Renal cortical epithelial cell (primary cell): ENCODE results near the gene CNIH2. TPM values are rescaled to one million over a fixed set of nuclear protein-coding genes. Genes with fewer than 3 reads are reported as not detected.
"Not testable (repeated sequence)": the region's sequence is repeated elsewhere in the genome, so short reads cannot be mapped to it uniquely, and the experiment has no call there.

Experiments used
- DNase-seq: peaks from one replicate; pipeline ENCODE4 v3.0.0-alpha.2; 2011; ENCODE audit warnings: low read depth
- total RNA-seq: library from RNA; depleted of rRNA; stranded (reverse); fragments of >200 nt; gene quantifications from 2 replicates; pipeline ENCODE4 v1.2.3, GENCODE V29; 2014

CNIH2 gene
- total RNA-seq, 1 donor from 2014 or later = 0.15 TPM

GRCh38 chr11:66276619-66277018, 1.4 kb upstream of the CNIH2 start:
- not testable (repeated sequence) for DNase-seq

DNA sequence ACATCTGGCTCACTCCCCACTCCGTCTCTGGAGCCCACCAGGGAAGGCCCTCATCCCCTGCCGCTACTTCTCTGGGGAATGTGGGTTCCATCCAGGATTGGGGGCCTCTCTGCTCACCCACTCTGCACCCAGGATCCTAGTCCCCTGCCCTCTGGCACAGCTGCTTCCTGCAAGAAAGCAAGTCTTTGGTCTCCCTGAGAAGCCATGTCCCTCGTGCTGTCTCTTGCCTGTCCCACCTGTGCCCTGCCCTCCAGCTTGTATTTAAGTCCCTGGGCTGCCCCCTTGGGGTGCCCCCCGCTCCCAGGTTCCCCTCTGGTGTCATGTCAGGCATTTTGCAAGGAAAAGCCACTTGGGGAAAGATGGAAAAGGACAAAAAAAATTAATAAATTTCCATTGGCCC, 911 bp upstream of the CNIH2 start:
- DNase-seq = not testable (repeated sequence)

- DNase-seq = no peak
Measured at GRCh38 chr11:66278363-66279091, 552 bp downstream of the CNIH2 start.

GRCh38 chr11:66279092-66279734, 1.2 kb downstream of the CNIH2 start:
- no peak for DNase-seq

DNA sequence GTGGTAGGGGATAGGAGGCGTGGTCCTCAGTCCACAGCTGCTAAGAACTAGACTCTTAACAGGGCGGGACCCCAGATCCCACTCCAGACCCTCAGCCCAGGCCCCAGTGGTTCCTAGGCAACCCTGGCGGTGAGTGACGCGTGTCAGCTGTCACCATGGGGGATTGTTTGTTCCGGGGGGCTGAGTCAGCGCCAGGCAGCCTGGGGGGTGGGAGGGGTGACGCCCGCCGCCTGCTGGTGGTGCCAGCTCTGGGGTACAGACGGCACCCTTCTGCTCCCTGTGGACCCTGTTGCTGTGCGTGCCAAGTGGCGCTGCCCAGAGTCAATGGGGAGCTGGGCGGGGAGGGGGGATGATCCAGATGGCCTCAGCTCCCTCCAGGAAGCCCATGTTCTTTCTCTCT, 2.5 kb downstream of the CNIH2 start:
- DNase-seq = no peak

DNA sequence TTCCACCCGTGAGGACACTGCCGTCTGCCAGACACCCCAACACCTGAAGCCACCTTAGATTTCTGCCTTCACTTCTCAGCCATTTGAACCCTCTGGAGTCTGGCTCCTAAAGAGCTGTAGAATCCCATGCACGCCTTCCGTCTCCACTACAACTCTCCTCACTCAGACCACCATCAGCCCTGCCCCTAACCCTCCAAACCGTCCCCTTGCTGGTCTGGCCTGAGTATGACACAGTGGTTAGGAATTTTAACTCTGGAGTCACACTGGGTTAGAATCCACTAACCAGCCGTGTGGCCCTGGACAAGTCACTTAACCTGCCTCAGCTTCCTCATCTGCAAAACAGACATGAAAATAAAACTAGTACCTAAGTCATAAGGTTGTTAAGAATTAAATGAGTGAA, 3.0 kb downstream of the CNIH2 start:
- no peak for DNase-seq

DNA sequence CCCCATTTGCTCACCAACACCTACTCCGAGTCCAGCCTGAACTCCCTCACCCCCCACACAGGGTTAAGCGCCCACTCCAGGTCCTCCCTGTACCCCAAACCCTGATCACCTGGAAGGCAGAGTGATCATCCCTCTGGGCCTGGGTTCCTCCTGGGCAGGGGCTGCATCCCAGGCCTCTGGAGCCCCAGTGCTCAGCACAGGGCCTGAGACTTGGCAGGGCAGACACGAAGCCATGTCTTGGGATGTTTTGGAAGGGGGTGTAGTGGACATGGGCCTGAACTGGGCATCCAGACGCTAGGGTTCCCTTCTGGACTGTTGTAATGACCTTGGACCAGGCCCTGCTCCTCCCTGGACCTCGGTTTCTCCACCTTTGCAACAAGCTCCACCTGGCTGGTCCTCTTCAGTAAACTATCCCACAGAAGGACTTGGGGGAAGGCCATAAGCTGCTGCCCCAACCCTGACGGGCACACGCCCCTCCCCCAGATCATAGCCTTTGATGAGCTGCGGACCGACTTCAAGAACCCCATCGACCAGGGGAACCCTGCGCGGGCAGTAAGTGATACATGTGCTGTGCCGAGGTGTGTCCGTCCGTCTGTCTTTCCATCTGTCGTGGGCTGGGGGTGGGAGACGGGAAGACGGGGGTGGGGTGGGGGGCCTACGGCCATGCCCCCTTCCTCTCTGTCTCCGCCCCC, 3.9 kb downstream of the CNIH2 start:
- DNase-seq = no peak

DNA sequence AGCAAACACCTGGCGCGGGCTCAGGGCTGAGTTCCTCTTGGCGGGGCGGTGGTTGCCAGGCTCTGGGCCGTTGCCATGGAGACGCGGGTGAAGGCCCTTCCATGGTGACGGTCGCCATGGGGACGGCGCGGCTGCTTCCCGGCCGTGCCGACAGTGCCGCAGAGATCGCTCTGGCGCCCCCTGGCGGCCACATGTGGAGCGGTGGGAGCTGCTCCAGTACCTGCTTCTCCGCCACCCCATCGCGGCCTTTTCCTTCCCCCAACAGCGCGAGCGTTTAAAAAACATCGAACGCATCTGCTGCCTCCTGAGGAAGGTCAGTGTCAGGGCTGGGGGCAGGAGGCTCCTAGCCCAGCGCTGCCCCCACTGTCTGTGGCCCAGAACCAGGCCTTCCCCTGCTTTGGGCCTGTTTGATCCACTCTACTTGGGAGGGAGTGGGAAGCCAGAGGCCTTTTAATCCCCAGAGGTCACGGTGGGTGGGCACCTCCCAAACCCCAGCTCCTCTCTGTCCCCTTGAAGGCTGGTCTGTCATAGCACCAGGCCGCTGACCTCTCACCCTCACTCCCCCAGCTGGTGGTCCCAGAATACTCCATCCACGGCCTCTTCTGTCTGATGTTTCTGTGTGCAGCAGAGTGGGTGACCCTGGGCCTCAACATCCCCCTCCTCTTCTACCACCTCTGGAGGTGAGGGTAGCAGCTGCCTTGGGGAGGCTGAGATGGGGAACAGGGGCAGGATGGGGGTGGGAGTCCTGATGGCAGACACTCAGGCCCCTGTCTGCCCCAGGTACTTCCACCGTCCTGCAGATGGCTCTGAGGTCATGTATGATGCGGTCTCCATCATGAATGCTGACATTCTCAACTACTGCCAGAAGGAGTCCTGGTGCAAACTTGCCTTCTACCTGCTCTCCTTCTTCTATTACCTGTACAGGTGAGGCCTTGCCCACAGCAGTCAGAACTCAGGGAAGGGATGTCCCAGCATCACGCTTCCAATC, 4.8 kb downstream of the CNIH2 start:
- peak; percentile 82 for DNase-seq

GRCh38 chr11:66283461-66284105, 5.6 kb downstream of the CNIH2 start:
- DNase-seq = no peak

GRCh38 chr11:66284526-66285078, 6.6 kb downstream of the CNIH2 start:
- DNase-seq = no peak

DNA sequence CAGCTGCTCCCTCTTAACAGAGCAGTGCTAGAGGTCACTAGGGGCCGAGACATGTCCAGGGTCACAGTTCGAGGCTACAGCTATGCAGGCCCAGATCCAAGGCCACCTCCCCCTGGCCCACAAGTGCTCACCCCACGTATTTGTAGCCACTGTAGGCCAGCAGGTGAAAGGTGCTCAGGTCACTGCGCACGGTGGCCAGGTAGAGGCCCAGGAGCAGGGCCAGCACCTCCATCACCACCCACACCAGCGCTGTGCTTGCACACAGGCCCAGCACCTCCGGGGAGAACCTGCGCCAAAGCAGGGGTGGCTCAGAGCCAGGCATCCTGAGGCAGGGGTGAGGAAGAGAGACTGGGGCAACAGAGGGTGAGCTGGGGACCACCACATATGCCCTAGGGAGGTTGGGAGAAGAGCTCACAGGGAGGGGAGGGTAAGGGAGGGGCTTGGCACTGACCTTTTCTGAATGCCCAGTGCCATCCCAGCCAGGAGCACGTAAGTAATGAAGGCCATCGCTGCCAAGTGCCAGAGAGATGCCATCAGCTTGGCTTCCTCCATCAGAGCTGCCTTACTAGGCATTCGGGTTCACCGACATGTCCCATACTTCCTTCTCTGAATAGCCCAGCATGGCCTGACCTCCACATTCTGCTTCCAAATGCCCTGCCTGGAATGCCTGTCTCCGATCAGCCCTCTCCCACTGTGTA, 7.4 kb downstream of the CNIH2 start:
- no peak for DNase-seq

DNA sequence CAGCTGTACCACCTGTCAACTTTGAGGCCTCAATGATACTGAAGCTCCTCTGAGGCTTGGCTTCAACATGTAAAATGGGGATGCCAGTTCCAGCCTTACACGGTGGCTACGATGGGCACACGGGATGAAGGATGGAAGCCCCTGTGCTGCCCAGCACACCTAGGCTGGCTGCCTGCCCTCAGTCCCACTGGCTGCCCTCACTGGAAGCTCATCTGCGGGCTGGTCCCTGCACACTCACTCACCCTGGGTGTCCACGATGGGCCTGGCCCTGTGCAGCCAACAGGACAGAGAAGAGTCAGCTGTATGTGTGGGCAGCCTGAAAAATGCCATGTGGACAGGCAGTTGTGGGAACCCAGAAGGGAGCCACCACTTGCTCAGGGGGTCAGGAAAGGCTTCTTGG, 8.7 kb downstream of the CNIH2 start:
- no peak for DNase-seq

DNA sequence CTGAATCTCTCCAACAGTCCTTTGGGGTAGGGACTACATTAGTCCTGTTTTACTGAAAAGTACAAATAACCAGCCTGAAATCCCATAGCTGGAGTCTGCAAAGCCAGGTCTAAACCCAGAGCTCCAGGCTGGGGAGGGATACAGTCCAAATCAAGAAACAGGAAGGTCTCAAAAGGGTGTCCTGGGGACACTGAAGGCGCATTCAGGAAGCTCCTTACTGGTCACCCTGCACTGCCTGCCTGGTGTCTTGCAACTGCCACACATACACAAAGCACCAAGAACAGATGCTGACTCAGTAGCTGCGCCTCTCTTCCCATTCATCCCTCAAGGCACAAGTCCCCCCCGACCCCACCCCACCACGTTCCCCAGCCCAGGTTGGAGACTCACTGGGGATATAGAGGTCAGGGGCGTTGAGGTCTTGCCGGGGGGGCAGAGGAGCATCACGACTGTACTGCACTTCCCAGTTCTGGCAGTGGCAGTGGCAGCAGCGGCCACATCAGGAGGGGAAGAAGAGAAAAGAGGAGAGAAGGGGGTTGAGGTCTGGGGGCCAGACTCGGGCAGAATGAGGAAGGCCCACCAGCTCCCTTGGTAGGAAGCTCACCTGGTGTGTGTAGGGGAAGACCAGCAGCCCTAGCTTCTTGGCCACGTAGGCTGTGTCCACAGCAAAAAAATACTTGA, 9.4 kb downstream of the CNIH2 start:
- DNase-seq = no peak

DNA sequence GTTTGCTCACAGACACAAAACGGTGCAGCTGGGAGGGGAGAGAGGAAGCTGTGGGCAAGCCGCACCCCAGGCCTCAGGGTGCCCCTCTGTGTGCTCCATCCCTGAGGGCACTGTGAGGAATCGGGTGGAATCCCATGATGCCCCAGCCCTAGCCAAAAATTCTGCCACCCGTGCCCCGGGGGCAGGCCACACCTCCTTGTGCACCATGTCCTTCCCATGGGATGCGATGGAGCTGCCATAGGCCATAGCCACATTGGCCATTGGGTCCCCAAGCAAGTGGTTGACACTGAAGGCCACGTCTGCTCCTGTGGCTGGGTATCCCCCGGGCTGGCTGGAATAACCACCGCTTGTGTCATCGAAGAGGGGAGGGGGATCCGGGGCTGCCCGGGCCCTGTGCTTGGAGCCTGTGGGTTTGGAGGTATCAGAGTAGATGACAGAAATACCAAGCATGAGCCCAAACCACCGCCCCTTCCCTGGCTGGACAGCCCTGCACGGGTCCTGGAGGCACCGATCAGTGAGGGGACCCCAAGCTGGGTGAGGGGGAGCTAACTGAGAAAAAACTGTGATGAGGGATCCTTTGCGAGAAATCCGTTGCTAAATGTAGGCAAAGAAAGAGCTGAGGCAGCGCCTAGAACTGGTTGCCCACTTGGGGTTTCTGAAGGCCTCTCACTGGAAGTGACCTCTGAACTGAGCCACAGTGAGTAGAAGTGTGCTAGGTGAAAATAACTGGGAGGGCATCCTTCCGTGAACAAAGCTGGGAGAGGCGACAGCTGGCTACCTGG, 10.1 kb downstream of the CNIH2 start:
- DNase-seq = no peak

- peak; percentile 98 for DNase-seq
Measured at GRCh38 chr11:66288671-66289547, 10.9 kb downstream of the CNIH2 start, which contains the start of gene YIF1A. Gene YIF1A, minus strand, starts transcription at chr11:66289143. Its CDS starts 158 bp downstream, at chr11:66288985.

- DNase-seq = no peak
Measured at GRCh38 chr11:66289548-66290329, 11.8 kb downstream of the CNIH2 start.

GRCh38 chr11:66290330-66290621, 12.3 kb downstream of the CNIH2 start:
- no peak for DNase-seq
